Endothelial cell (in vitro differentiated cells): Measurements from ENCODE around the gene TEKT5. TPM values are rescaled to one million over a fixed set of nuclear protein-coding genes. Genes with fewer than 3 reads are reported as not detected.
"Not testable (repeated sequence)": the region's sequence is repeated elsewhere in the genome, so short reads cannot be mapped to it uniquely, and the experiment has no call there.

Experiments
- DNase-seq: peaks from one replicate; pipeline ENCODE4 v3.0.0; 2021; ENCODE audit warnings: low spot score
- H3K27ac Mint-ChIP-seq: one replicate; pipeline ENCODE4 v1.8.0; 2021; ENCODE audit warnings: mixed read lengths, inconsistent platforms; ENCODE audit not compliant: unreplicated experiment
- H3K27me3 Mint-ChIP-seq: one replicate; pipeline ENCODE4 v1.8.0; 2021; ENCODE audit warnings: mild to moderate bottlenecking, moderate library complexity, mixed read lengths, inconsistent platforms; ENCODE audit not compliant: unreplicated experiment
- H3K36me3 Mint-ChIP-seq: one replicate; pipeline ENCODE4 v1.8.0; 2021; ENCODE audit warnings: mild to moderate bottlenecking, low read depth, mixed read lengths, inconsistent platforms; ENCODE audit not compliant: unreplicated experiment
- H3K4me1 Mint-ChIP-seq: one replicate; pipeline ENCODE4 v1.8.0; 2021; ENCODE audit warnings: mild to moderate bottlenecking, mixed read lengths, inconsistent platforms; ENCODE audit not compliant: unreplicated experiment
- H3K4me3 Mint-ChIP-seq: one replicate; pipeline ENCODE4 v1.8.0; 2021; ENCODE audit warnings: mild to moderate bottlenecking, mixed read lengths, inconsistent platforms; ENCODE audit not compliant: unreplicated experiment
- H3K9me3 Mint-ChIP-seq: one replicate; pipeline ENCODE4 v1.8.0; 2021; ENCODE audit warnings: mixed read lengths, inconsistent platforms; ENCODE audit not compliant: unreplicated experiment
- CTCF ChIP-seq: fragments of 200-600 bp; sonication (generic); IDR thresholded peaks from one replicate; pipeline ENCODE4 v1.5.0; 2021; ENCODE audit warnings: antibody characterized with exemption; ENCODE audit not compliant: unreplicated experiment
- total RNA-seq: library from RNA; stranded (reverse); fragmentation: NEBNext Ultra II Directional; extraction: Animal tissue kit (Norgen Biotek cat#: 25700); gene quantifications from one replicate; pipeline ENCODE4 v1.2.1, GENCODE V29; 2021; ENCODE audit not compliant: unreplicated experiment

TEKT5 gene
- total RNA-seq, 1 donor from 2014 or later: 0.64 TPM

DNA sequence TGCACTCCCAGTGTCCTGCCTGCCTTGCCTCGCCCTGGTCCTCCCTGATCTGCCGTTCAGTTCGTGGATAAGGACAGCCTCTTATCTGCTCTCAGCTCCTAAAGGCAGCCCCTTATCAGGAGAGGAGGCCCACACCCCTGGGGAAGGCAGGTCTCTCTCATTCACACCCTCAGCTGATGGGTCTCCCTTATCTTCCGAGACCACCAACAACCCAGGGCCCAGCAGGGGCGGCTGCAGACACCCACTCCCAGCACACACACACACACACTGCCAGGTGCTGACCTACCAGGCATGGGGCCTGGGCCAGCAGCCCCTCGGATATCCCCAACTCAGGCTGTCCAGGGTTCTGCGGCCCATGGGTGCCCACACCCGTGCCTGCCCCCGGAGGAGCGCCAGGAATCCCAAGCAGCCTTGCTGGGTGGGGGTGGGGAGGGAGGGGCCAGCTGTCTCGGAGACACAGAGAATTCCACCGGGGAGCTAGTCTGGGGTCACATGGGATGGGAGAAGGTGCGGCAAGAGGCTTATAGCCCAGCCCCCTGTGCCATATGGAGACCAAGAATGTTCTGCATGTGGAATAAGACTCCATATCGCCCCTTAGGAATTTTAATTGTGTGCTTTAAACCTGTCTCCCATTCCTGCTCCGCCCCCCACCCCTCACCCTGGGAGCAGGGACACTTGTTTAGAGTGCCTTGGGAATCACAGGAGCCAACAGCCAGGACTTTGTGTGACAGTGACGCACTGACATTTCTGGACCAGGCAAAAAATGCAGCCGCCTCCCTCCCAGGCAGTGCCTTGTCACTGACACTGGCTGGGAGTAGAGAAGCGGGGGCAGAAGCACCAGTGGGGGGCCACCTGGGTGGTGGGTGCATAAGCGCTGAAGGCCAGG is 72.5 kb downstream of the TEKT5 start:
- no peak overlapping the region for H3K4me3 Mint-ChIP-seq

GRCh38 chr16:10621216-10621949 is 73.3 kb downstream of the TEKT5 start:
- not testable (repeated sequence) for H3K27ac Mint-ChIP-seq, H3K27me3 Mint-ChIP-seq, H3K4me1 Mint-ChIP-seq, H3K9me3 Mint-ChIP-seq, DNase-seq, H3K4me3 Mint-ChIP-seq, H3K36me3 Mint-ChIP-seq

More for the DNA sequence above, 72.5 kb downstream of the TEKT5 start:
- no peaks in the 10 kb centered on the region for H3K36me3 Mint-ChIP-seq
- peaks cover 5% of the 10 kb centered on the region for H3K4me1 Mint-ChIP-seq
- no peak for DNase-seq
- H3K27me3 Mint-ChIP-seq: peaks cover 2% of the 10 kb centered on the region
- TF ChIP-seq CTCF: no peak
- H3K9me3 Mint-ChIP-seq: no peaks in the 10 kb centered on the region
- no peak overlapping the region for H3K27ac Mint-ChIP-seq

DNA sequence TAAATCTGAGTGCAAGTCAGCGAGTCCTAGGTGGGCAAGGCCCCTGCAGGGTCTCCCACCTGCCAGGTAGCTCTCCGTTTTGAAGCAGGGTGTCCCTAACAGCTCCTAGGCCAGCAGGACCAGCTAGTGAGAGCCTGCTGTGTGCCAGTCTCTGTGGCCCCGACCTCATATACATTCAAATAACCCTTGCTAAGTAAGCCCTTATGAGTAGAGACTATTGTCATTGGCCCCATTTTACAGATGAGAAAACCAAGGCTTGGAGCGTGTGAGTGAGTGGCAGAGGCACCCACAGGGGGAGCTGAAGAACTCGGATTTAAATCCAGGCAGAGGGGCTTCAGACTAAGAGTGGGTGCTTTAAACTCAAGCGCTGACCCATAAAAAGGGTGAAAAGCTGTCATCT is 74.6 kb downstream of the TEKT5 start:
- DNase-seq: no peak
- TF ChIP-seq CTCF: no peak
- Mint-ChIP-seq H3K4me3 (no peak overlapping the region), H3K27me3 (peaks cover 2% of the 10 kb centered on the region), H3K4me1 (peaks cover 5% of the 10 kb centered on the region), H3K36me3 (no peaks in the 10 kb centered on the region), H3K9me3 (no peaks in the 10 kb centered on the region), H3K27ac (no peak overlapping the region)

GRCh38 chr16:10619271-10619849 is 75.4 kb downstream of the TEKT5 start:
- DNase-seq: no peak
- no peak for TF ChIP-seq CTCF
- H3K27ac Mint-ChIP-seq: no peak overlapping the region
- peaks cover 5% of the 10 kb centered on the region for H3K4me1 Mint-ChIP-seq
- H3K36me3 Mint-ChIP-seq: no peaks in the 10 kb centered on the region
- H3K4me3 Mint-ChIP-seq: no peak overlapping the region
- H3K27me3 Mint-ChIP-seq: peaks cover 2% of the 10 kb centered on the region
- no peaks in the 10 kb centered on the region for H3K9me3 Mint-ChIP-seq

- peaks cover 3% of the 10 kb centered on the region for H3K4me1 Mint-ChIP-seq
- no peak for DNase-seq
- no peak overlapping the region for H3K4me3 Mint-ChIP-seq
- H3K27me3 Mint-ChIP-seq: peaks cover 2% of the 10 kb centered on the region
- no peak for TF ChIP-seq CTCF
- no peaks in the 10 kb centered on the region for H3K36me3 Mint-ChIP-seq
- H3K9me3 Mint-ChIP-seq: no peaks in the 10 kb centered on the region
- H3K27ac Mint-ChIP-seq: no peak overlapping the region
These were observed 76.0 kb downstream of the TEKT5 start for GRCh38 chr16:10618710-10619209.
